Measurements from ENCODE around the gene CCR5. TPM values are rescaled to one million over a fixed set of nuclear protein-coding genes. Genes with fewer than 3 reads are reported as not detected.
"Not testable (repeated sequence)": the region's sequence is repeated elsewhere in the genome, so short reads cannot be mapped to it uniquely, and the experiment has no call there.

The CCR5 gene
- total and polyA plus RNA-seq, 5 donors = 0.27 to 1.7 (median 0.89) TPM

DNA sequence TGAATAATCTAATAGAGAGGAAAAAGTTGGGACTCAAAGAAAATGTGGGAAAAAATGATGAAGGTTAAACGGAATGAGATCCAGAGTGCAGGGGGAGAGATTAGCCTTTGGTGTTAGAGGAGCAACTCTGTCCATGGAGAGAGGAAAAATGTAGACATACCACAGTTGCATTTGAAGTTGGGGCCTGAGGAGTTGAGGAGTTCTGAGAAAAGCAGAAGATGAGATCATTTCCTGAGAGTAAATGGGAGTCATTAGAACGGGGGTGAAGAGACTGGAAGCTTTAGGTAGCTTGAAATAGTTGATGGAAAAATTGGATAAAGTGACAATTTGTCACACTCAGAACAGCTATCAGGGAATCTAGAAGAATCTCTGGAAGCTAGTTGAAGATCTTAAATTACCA, 28.8 kb downstream of the CCR5 start:
- H3K27ac ChIP-seq (ENCODE audit: low read length) = no peak overlapping the region
- ATAC-seq = no peak
- H3K4me3 ChIP-seq (ENCODE audit: low read length) = no peak overlapping the region
- intact Hi-C loops (cut with DNase I) = no loop called here
- no peak for DNase-seq
- no peaks in the 10 kb centered on the region for H3K4me1 ChIP-seq (ENCODE audit: control insufficient read depth, insufficient read depth, low read length)
- no peaks in the 10 kb centered on the region for H3K9me3 ChIP-seq (ENCODE audit: control insufficient read depth, low read length)
- no peaks in the 10 kb centered on the region for H3K27me3 ChIP-seq (ENCODE audit: control insufficient read depth, insufficient read depth)
- 40% methylated on average over 2 of the region's 2 CpGs for WGBS

DNA sequence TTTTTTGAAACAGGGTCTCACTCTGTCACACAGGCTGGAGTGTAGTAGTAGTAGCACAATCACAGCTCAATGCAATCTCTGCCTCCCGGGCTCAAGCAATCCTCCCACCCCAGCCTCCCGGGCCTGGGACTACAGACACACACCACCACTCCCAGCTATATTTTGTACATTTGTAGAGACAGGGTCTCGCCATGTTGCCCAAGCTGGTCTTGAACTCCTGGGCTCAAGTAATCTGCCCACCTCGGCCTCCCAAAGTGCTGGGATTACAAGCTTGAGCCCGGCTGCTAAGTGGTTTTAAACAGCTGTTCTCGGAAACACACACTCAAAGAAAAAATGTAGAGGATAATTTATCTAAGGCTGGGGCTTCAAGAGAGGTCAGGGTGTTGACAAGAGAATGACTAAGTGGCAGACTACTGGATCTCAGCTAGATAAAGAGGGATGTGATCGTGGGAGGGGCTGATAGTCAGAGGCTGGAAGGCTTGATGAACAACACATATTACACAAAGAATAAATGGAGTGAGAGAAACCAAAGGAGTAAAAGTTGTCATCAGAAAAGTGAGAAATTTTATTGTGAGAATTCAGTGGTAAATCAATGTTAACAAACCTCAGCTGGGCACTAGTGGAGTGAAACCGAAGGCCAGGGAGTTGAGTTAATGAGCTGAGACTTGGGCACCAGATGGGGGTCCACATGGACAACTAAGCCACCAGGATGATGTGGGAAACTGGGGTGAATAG, 29.4 kb downstream of the CCR5 start:
- 46% methylated on average over 8 of the region's 8 CpGs for WGBS
- Histone ChIP-seq H3K9me3 (ENCODE audit: control insufficient read depth, low read length) (no peaks in the 10 kb centered on the region), H3K4me3 (ENCODE audit: low read length) (no peak overlapping the region), H3K27me3 (ENCODE audit: control insufficient read depth, insufficient read depth) (no peaks in the 10 kb centered on the region), H3K27ac (ENCODE audit: low read length) (no peak overlapping the region), H3K4me1 (ENCODE audit: control insufficient read depth, insufficient read depth, low read length) (no peaks in the 10 kb centered on the region)
- ATAC-seq (peak; percentile 64 to 72), DNase-seq (no peak)
- intact Hi-C loops (cut with DNase I) = no loop called here

DNA sequence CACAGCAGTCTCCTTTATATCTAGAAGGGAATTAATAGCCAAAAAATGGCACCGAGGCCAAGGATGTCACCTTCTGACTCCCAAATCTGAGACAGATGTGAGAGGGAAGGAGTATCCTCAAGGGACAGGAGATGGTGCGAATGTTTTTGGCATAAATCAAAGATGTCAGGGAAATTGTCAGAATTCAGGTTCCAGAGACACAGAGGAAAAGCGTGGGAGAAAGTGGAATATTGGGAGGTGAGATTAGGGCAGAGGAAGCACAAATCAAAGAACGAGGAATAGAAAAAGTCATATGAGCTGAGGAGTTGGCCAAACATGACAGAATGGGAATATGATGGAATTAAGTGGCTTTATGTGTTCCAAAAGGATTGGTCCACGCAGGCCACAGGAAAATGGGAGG, 30.1 kb downstream of the CCR5 start:
- no peak overlapping the region for H3K4me3 ChIP-seq (ENCODE audit: low read length)
- WGBS = 61% methylated on average over 5 of the region's 5 CpGs
- no peak for DNase-seq

DNA sequence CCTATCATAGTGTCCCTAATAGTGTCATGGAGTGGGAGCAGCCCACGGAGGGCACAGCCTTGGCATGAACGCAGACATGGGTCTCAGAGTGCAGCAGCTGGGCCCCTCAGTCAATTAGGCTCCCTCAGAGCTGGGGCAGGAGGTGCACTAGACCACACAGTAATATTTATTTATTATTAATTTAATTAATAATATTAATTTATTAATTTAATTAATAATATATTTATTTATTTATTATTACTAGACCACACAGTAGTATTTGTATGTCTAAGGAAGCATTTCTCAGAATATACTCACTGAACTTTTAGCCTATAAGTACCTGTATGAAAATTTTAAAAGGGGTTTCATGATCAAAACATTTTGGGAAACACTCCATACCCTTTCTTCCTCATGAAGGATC, 30.8 kb downstream of the CCR5 start:
- Histone ChIP-seq H3K4me1 (ENCODE audit: control insufficient read depth, insufficient read depth, low read length) (peaks cover 7% of the 10 kb centered on the region), H3K27me3 (ENCODE audit: control insufficient read depth, insufficient read depth) (no peaks in the 10 kb centered on the region), H3K9me3 (ENCODE audit: control insufficient read depth, low read length) (no peaks in the 10 kb centered on the region), H3K27ac (ENCODE audit: low read length) (no peak overlapping the region), H3K4me3 (ENCODE audit: low read length) (no peak overlapping the region)
- WGBS = 91% methylated on average over 2 of the region's 2 CpGs
- no peak for ATAC-seq
- DNase-seq = no peak
- intact Hi-C loops (cut with DNase I) = no loop called here

More for the DNA sequence above, 30.1 kb downstream of the CCR5 start:
- H3K4me1 ChIP-seq (ENCODE audit: control insufficient read depth, insufficient read depth, low read length) = peaks cover 4% of the 10 kb centered on the region
- no peaks in the 10 kb centered on the region for H3K27me3 ChIP-seq (ENCODE audit: control insufficient read depth, insufficient read depth)
- ATAC-seq = no peak
- no peak overlapping the region for H3K27ac ChIP-seq (ENCODE audit: low read length)
- intact Hi-C loops (cut with DNase I) = no loop called here
- no peaks in the 10 kb centered on the region for H3K9me3 ChIP-seq (ENCODE audit: control insufficient read depth, low read length)

DNA sequence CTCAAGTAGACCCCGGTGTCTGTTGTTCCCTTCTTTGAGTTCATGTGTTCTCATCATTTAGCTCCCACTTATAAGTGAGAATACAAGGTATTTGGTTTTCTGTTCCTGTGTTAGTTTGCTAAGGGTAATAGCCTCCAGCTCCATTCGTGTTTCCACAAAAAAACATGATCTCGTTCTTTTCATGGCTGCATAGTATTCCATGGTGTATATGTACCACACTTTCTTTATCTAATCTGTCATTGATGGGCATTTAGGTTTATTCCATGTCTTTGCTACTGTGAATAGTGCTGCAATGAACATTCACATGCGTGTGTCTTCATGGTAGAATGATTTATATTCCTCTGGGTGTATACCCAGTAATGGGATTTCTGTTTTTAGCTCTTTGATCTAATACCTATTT, 32.2 kb downstream of the CCR5 start:
- DNase-seq; intact Hi-C loops (cut with DNase I); H3K4me3 ChIP-seq (ENCODE audit: low read length); H3K4me1 ChIP-seq (ENCODE audit: control insufficient read depth, insufficient read depth, low read length); H3K27ac ChIP-seq (ENCODE audit: low read length); H3K9me3 ChIP-seq (ENCODE audit: control insufficient read depth, low read length); H3K27me3 ChIP-seq (ENCODE audit: control insufficient read depth, insufficient read depth); ATAC-seq: not testable (repeated sequence)
- 96% methylated on average over 4 of the region's 4 CpGs for WGBS

DNA sequence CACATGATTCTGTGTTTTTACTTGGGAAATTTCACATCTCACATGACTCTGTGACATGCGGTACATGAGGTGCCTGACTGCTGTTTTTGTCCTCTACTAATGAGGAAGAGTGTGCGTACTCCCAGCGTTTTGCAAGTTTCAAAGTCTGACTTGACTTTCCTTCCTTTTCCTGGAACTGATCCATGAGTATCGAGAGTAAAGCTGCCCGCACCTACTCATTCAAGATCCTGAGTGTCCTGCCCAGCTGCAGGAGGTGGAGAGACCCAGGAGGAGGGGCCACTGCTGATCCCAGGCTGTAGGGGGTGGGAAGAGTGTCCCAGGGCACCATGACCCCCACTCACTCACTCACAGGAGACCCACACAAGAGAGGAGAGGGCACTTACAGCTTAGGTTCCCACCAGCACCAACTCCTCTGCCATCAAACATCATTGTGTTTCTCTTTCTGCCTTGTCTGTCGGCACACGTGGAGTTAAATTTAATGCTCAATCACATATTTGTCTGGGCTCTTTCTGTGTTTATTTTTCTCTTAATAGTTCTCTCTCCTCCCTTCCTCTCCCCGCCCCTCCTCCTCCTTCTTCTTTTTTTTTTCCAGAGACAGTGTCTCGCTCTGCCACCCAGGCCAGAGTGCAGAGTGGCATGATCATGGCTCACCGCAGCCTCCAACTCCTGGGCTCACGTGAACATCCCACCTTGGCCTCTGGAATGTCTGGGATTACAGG, 34.7 kb downstream of the CCR5 start:
- H3K4me3 ChIP-seq (ENCODE audit: low read length) = no peak overlapping the region
- H3K9me3 ChIP-seq (ENCODE audit: control insufficient read depth, low read length) = no peaks in the 10 kb centered on the region
- ATAC-seq (peak; percentile 25 to 42), DNase-seq (peak in 1 of 3 donors; percentile 21)
- peak overlapping the region; percentile 81 for H3K27ac ChIP-seq (ENCODE audit: low read length)
- WGBS = 40% methylated on average over 11 of the region's 11 CpGs
- H3K27me3 ChIP-seq (ENCODE audit: control insufficient read depth, insufficient read depth) = no peaks in the 10 kb centered on the region
- H3K4me1 ChIP-seq (ENCODE audit: control insufficient read depth, insufficient read depth, low read length) = peaks cover 11% of the 10 kb centered on the region
- intact Hi-C loops (cut with DNase I) = no loop called here

DNA sequence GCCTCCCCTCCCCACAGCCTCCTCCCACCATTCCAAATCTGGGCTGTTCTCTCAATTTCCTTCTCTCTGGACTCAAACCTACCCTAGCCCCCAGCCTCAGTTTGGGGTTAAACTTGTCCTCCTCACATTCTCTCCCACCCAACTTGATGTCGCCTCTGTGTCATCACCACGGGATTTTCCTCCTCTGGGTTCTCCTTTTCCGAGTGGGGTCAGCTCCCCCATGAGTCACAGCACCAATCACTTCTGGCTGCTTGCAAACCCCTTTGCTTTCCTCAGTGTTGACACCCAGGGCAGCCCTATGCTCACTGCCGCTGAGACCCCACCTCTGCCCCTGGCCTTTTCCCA, 35.7 kb downstream of the CCR5 start:
- peak in 1 of 3 donors; percentile 30 for DNase-seq
- H3K27ac ChIP-seq (ENCODE audit: low read length) = peak overlapping the region; percentile 61
- 53% methylated on average over 4 of the region's 4 CpGs for WGBS
- H3K27me3 ChIP-seq (ENCODE audit: control insufficient read depth, insufficient read depth) = no peaks in the 10 kb centered on the region
- H3K4me3 ChIP-seq (ENCODE audit: low read length) = no peak overlapping the region
- peak in 1 of 2 donors; percentile 34 for ATAC-seq
- H3K4me1 ChIP-seq (ENCODE audit: control insufficient read depth, insufficient read depth, low read length) = peaks cover 11% of the 10 kb centered on the region
- no peaks in the 10 kb centered on the region for H3K9me3 ChIP-seq (ENCODE audit: control insufficient read depth, low read length)
- intact Hi-C loops (cut with DNase I) = no loop called here

DNA sequence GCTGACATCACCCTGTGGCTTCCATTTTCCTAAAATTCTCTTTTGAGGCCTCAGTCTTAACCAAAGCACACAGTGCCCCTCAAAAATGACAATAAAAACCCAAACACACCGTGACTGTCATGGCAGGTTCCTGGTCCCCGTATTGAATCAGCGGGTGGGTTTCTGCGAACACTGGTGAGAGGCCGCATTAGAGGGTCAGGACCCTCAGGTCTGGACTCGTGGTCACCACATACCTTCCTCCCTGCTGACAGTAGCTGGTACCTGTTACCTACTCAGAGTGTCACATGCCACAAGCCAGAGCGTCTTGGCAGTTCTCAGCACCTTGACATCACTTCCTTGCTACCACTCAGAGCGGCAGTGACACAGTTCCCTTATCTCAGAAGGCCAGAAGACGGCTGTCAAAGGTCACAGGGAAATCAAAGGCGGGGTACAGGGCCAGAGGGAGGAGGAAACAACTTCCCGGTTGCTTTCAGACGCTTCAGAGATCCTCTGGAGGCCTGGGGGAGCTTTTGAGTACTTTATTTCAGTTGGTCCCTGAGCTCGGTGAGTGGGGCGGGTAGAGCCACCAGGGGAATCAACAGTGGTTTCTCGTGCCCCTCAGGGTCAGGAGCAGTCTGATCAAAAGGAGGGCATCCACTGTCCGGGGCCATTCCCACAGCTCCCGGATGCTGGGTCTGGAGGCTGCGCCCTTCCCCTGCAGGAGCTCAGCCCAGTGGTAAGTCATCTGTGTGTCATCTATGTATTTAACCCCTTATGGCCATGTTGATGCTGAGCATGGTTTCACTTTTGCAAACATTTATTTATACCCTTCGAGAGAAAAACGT, 36.3 kb downstream of the CCR5 start, which contains the start of the genes CCR5AS and CCRL2:
CCR5AS (minus strand) TSS at position 279 of the 824 bp plus-strand sequence.
CCRL2 (plus strand) TSS at position 472 of the 824 bp plus-strand sequence. CDS start 821 bp downstream, outside the sequence.
- DNase-seq = peak; percentile 72 to 79 (median 75)
- intact Hi-C loops (cut with DNase I) = no loop called here
- H3K27ac ChIP-seq (ENCODE audit: low read length) = peak within 1 kb of the TSS; percentile 81
- H3K4me3 ChIP-seq (ENCODE audit: low read length) = peak within 1 kb of the TSS; percentile 42
- H3K27me3 ChIP-seq (ENCODE audit: control insufficient read depth, insufficient read depth) = no peaks in the 10 kb centered on the region
- WGBS = 36% methylated on average over 20 of the region's 20 CpGs
- H3K9me3 ChIP-seq (ENCODE audit: control insufficient read depth, low read length) = no peaks in the 10 kb centered on the region
- ATAC-seq = peak; percentile 86 to 94
- H3K4me1 ChIP-seq (ENCODE audit: control insufficient read depth, insufficient read depth, low read length) = peaks cover 11% of the 10 kb centered on the region

DNA sequence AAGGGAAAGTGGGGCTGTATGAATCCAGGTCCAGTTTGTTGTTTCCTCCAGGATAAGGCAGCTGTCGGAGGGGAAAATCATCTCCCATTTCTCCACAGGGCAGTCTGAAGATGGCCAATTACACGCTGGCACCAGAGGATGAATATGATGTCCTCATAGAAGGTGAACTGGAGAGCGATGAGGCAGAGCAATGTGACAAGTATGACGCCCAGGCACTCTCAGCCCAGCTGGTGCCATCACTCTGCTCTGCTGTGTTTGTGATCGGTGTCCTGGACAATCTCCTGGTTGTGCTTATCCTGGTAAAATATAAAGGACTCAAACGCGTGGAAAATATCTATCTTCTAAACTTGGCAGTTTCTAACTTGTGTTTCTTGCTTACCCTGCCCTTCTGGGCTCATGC, 37.2 kb downstream of the CCR5 start:
- Histone ChIP-seq H3K9me3 (ENCODE audit: control insufficient read depth, low read length) (no peaks in the 10 kb centered on the region), H3K27ac (ENCODE audit: low read length) (peak overlapping the region; percentile 55), H3K4me1 (ENCODE audit: control insufficient read depth, insufficient read depth, low read length) (peaks cover 15% of the 10 kb centered on the region), H3K27me3 (ENCODE audit: control insufficient read depth, insufficient read depth) (no peaks in the 10 kb centered on the region), H3K4me3 (ENCODE audit: low read length) (peak overlapping the region; percentile 42)
- ATAC-seq (peak; percentile 41 to 69), DNase-seq (peak in 1 of 3 donors; percentile 63)
- WGBS = 41% methylated on average over 7 of the region's 7 CpGs
- intact Hi-C loops (cut with DNase I) = no loop called here

DNA sequence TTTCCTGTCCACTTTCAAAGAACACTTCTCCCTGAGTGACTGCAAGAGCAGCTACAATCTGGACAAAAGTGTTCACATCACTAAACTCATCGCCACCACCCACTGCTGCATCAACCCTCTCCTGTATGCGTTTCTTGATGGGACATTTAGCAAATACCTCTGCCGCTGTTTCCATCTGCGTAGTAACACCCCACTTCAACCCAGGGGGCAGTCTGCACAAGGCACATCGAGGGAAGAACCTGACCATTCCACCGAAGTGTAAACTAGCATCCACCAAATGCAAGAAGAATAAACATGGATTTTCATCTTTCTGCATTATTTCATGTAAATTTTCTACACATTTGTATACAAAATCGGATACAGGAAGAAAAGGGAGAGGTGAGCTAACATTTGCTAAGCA, 38.1 kb downstream of the CCR5 start:
- Histone ChIP-seq H3K9me3 (ENCODE audit: control insufficient read depth, low read length) (no peaks in the 10 kb centered on the region), H3K4me3 (ENCODE audit: low read length) (no peak overlapping the region), H3K27ac (ENCODE audit: low read length) (no peak overlapping the region), H3K27me3 (ENCODE audit: control insufficient read depth, insufficient read depth) (no peaks in the 10 kb centered on the region), H3K4me1 (ENCODE audit: control insufficient read depth, insufficient read depth, low read length) (peaks cover 15% of the 10 kb centered on the region)
- ATAC-seq (no peak), DNase-seq (no peak)
- 87% methylated on average over 7 of the region's 7 CpGs for WGBS
- intact Hi-C loops (cut with DNase I) = no loop called here
